ENCODE results near the gene SLC4A2.

The SLC4A2 gene

GRCh38 chr7:151063212-151063561 is 3.8 kb downstream of the SLC4A2 start:
- TF ChIP-seq CTCF (IDR thresholded peaks at IDR 0.05; ENCODE audit: control insufficient read depth, insufficient read depth, low read depth, low read length, missing control alignments), result no peak
- no peak for DNase-seq (ENCODE audit: low read depth)
- peak overlapping the region; percentile 9; the same call in 1 of the 2 replicates for H3K4me3 ChIP-seq (ENCODE audit: control insufficient read depth, low read depth, low read length)

GRCh38 chr7:151064454-151064853 is 5.1 kb downstream of the SLC4A2 start:
- no peak for TF ChIP-seq CTCF (IDR thresholded peaks at IDR 0.05; ENCODE audit: control insufficient read depth, insufficient read depth, low read depth, low read length, missing control alignments)
- DNase-seq (ENCODE audit: low read depth), result no peak
- H3K4me3 ChIP-seq (ENCODE audit: control insufficient read depth, low read depth, low read length), result no peak overlapping the region

- TF ChIP-seq CTCF (IDR thresholded peaks at IDR 0.05; ENCODE audit: control insufficient read depth, insufficient read depth, low read depth, low read length, missing control alignments), result no peak
- no peak for DNase-seq (ENCODE audit: low read depth)
These were observed 5.6 kb downstream of the SLC4A2 start for GRCh38 chr7:151064993-151065392.

GRCh38 chr7:151065516-151065915 is 6.1 kb downstream of the SLC4A2 start:
- no peak overlapping the region for H3K4me3 ChIP-seq (ENCODE audit: control insufficient read depth, low read depth, low read length)
- DNase-seq (ENCODE audit: low read depth), result no peak
- TF ChIP-seq CTCF (IDR thresholded peaks at IDR 0.05; ENCODE audit: control insufficient read depth, insufficient read depth, low read depth, low read length, missing control alignments), result no peak

More at GRCh38 chr7:151064993-151065392, 5.6 kb downstream of the SLC4A2 start:
- H3K4me3 ChIP-seq (ENCODE audit: control insufficient read depth, low read depth, low read length), result no peak overlapping the region

GRCh38 chr7:151066273-151066974 is 7.0 kb downstream of the SLC4A2 start:
- H3K4me3 ChIP-seq (ENCODE audit: control insufficient read depth, low read depth, low read length), result no peak overlapping the region
- no peak for TF ChIP-seq CTCF (IDR thresholded peaks at IDR 0.05; ENCODE audit: control insufficient read depth, insufficient read depth, low read depth, low read length, missing control alignments)
- DNase-seq (ENCODE audit: low read depth), result no peak

GRCh38 chr7:151068069-151068773 is 8.8 kb downstream of the SLC4A2 start:
- TF ChIP-seq CTCF (IDR thresholded peaks at IDR 0.05; ENCODE audit: control insufficient read depth, insufficient read depth, low read depth, low read length, missing control alignments), result no peak
- DNase-seq (ENCODE audit: low read depth), result no peak
- H3K4me3 ChIP-seq (ENCODE audit: control insufficient read depth, low read depth, low read length), result no peak overlapping the region

Data from AG09309 (cell line).